K562 (cell line): ENCODE data around the gene FOXI1. TPM values are rescaled to one million over a fixed set of nuclear protein-coding genes. Genes with fewer than 3 reads are reported as not detected.
A peak's percentile ranks its signal among the peaks of the same experiment; 100 is the strongest.

Source experiments
- CBFA2T2 ChIP-seq: fragments of 450-650 bp; conservative IDR thresholded peaks from 2 replicates; pipeline ENCODE4 v1.6.1; 2017; ENCODE audit warnings: mild to moderate bottlenecking
- CREB1 ChIP-seq, 2 experiments: sonication (generic) in 1 of 2; formaldehyde crosslinking in 1 of 2; IDR thresholded peaks; 2 replicates each; pipeline versions ENCODE4 v1.6.1 to v1.8.0; 2012 to 2022; ENCODE audit warnings: inconsistent platforms in 1 of 2, mild to moderate bottlenecking in 1 of 2, missing genetic modification reagents in 1 of 2, moderate library complexity in 1 of 2
- CSDE1 ChIP-seq, 2 experiments: fragments of 450-650 bp; IDR thresholded peaks; 2 replicates each; pipeline ENCODE4 v1.6.1; 2016; ENCODE audit warnings: mild to moderate bottlenecking in 1 of 2
- KHSRP ChIP-seq: fragments of 450-650 bp; IDR thresholded peaks from 2 replicates; pipeline ENCODE4 v1.6.1; 2017
- LARP7 ChIP-seq: fragments of 450-650 bp; IDR thresholded peaks from 2 replicates; pipeline ENCODE4 v1.6.1; 2016
- NR2F6 ChIP-seq: fragments of 450-650 bp; formaldehyde crosslinking; IDR thresholded peaks from 2 replicates; pipeline ENCODE4 v1.4.0; 2020; ENCODE audit warnings: mild to moderate bottlenecking
- OTX1 ChIP-seq: fragments of 450-650 bp; formaldehyde crosslinking; IDR thresholded peaks from 2 replicates; pipeline ENCODE4 v1.4.0; 2022; ENCODE audit warnings: mild to moderate bottlenecking
- RBM22 ChIP-seq: fragments of 200-400 bp; formaldehyde crosslinking; IDR thresholded peaks from 2 replicates; pipeline ENCODE4 v1.6.1; 2018; ENCODE audit warnings: low read length, low read depth; ENCODE audit not compliant: poor library complexity, severe bottlenecking
- RFX5 ChIP-seq: IDR thresholded peaks from 2 replicates; pipeline ENCODE4 v1.6.1; 2011; ENCODE audit warnings: low read depth, mild to moderate bottlenecking, improper control_type of control experiment, low read length
- TAL1 ChIP-seq: fragments of 450-650 bp; IDR thresholded peaks from 2 replicates; pipeline ENCODE4 v1.6.1; 2016; ENCODE audit warnings: mild to moderate bottlenecking
- TEAD4 ChIP-seq, 2 experiments: sonication (generic) in 1 of 2; formaldehyde crosslinking in 1 of 2; IDR thresholded peaks; 2 replicates each; pipeline versions ENCODE4 v1.6.1 to v1.8.0; 2012 to 2022; ENCODE audit warnings: borderline replicate concordance in 1 of 2, inconsistent platforms in 1 of 2, low read length in 1 of 2, mild to moderate bottlenecking in 1 of 2, missing genetic modification reagents in 1 of 2
- ZBTB43 ChIP-seq: sonication (generic); formaldehyde crosslinking; IDR thresholded peaks from 2 replicates; pipeline ENCODE4 v1.8.0; 2023; ENCODE audit warnings: mild to moderate bottlenecking, missing genetic modification reagents
- ZNF174 ChIP-seq: fragments of 250-450 bp; sonication (Bioruptor Pico); IDR thresholded peaks from 2 replicates; pipeline ENCODE4 v1.4.0; 2020; ENCODE audit warnings: mild to moderate bottlenecking
- ZNF24 ChIP-seq: fragments of 450-650 bp; IDR thresholded peaks from 2 replicates; pipeline ENCODE4 v1.6.1; 2016
- ZNF609 ChIP-seq: sonication (generic); formaldehyde crosslinking; IDR thresholded peaks from 2 replicates; pipeline ENCODE4 v1.8.1; 2023; ENCODE audit warnings: missing genetic modification reagents, mild to moderate bottlenecking, borderline replicate concordance
- polyA plus RNA-seq, 8 experiments: library from polyadenylated mRNA; depleted of rRNA in 4 of 8; stranded (reverse) in 5 of 8; unstranded in 3 of 8; fragments of >200 nt; fragmentation: Nextera tagmentation in 2 of 8; fragmentation: Illumina TruSeq in 1 of 8; extraction: Ambion mirVana in 2 of 8; extraction: Trizol in 1 of 8; gene quantifications; 2 replicates each; pipeline versions ENCODE4 v1.2.1 to v1.2.3, GENCODE V29; 2011 to 2014; ENCODE audit warnings: inconsistent platforms in 1 of 8, missing spikeins in 1 of 8
- total RNA-seq, 7 experiments: library from RNA; depleted of rRNA in 6 of 7; stranded (reverse); fragments of >200 nt in 6 of 7; fragmentation: Illumina TruSeq in 2 of 7; extraction: Trizol in 2 of 7; gene quantifications; 2 replicates each; pipeline versions ENCODE4 v1.2.1 to v1.2.3, GENCODE V29; 2011 to 2021; ENCODE audit warnings: low replicate concordance in 1 of 7
- TF ChIP-seq, protein P1 (sequence below): IDR thresholded peaks from 2 replicates; pipeline ENCODE4 v1.6.1; 2016; ENCODE audit warnings: missing genetic modification characterization, missing compliant biosample characterization
- TF ChIP-seq, protein P2 (sequence below), 3 experiments: fragments of 200-800 bp in 1 of 3; fragments of 250-450 bp in 1 of 3; fragments of 450-650 bp in 1 of 3; sonication (Bioruptor Pico) in 1 of 3; sonication (Bioruptor generic) in 1 of 3; formaldehyde crosslinking in 1 of 3; IDR thresholded peaks; 2 replicates each; pipeline versions ENCODE4 v1.6.1 to v1.8.0; 2016 to 2022; ENCODE audit warnings: mild to moderate bottlenecking in 2 of 3, missing genetic modification characterization in 2 of 3, missing compliant biosample characterization in 1 of 3, moderate library complexity in 1 of 3

Gene FOXI1
- total and polyA plus RNA-seq, 9 of the 15 experiments (the other 6 are each of a cell fraction or from before 2014, with no cell fraction given), result not detected

- TF ChIP-seq ZNF609 (CRISPR knock-in tag) (peak; percentile 97; the same call in 1 of the 2 replicates), ZNF24 (no peak), CBFA2T2 (peak; percentile 91), OTX1 (CRISPR knock-in tag) (no peak), KHSRP (no peak), NR2F6 (CRISPR knock-in tag) (no peak), RFX5 (no peak), TEAD4 (IDR thresholded peaks at IDR 0.05; ENCODE audit: low read length) (peak; percentile 97), TEAD4 (CRISPR knock-in tag; IDR thresholded peaks at IDR 0.05; ENCODE audit: borderline replicate concordance) (no peak), LARP7 (no peak), ZBTB43 (CRISPR knock-in tag) (no peak), CREB1 (IDR thresholded peaks at IDR 0.05) (no peak), CREB1 (CRISPR knock-in tag; IDR thresholded peaks at IDR 0.05) (no peak), TAL1 (peak; percentile 87), CSDE1 (IDR thresholded peaks at IDR 0.05) (no peak), ZNF174 (no peak), RBM22 (no peak)
- TF ChIP-seq, protein P1, sequence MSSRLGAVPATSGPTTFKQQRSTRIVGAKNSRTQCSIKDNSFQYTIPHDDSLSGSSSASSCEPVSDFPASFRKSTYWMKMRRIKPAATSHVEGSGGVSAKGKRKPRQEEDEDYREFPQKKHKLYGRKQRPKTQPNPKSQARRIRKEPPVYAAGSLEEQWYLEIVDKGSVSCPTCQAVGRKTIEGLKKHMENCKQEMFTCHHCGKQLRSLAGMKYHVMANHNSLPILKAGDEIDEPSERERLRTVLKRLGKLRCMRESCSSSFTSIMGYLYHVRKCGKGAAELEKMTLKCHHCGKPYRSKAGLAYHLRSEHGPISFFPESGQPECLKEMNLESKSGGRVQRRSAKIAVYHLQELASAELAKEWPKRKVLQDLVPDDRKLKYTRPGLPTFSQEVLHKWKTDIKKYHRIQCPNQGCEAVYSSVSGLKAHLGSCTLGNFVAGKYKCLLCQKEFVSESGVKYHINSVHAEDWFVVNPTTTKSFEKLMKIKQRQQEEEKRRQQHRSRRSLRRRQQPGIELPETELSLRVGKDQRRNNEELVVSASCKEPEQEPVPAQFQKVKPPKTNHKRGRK (tag), result no peak
- TF ChIP-seq, protein P2, sequence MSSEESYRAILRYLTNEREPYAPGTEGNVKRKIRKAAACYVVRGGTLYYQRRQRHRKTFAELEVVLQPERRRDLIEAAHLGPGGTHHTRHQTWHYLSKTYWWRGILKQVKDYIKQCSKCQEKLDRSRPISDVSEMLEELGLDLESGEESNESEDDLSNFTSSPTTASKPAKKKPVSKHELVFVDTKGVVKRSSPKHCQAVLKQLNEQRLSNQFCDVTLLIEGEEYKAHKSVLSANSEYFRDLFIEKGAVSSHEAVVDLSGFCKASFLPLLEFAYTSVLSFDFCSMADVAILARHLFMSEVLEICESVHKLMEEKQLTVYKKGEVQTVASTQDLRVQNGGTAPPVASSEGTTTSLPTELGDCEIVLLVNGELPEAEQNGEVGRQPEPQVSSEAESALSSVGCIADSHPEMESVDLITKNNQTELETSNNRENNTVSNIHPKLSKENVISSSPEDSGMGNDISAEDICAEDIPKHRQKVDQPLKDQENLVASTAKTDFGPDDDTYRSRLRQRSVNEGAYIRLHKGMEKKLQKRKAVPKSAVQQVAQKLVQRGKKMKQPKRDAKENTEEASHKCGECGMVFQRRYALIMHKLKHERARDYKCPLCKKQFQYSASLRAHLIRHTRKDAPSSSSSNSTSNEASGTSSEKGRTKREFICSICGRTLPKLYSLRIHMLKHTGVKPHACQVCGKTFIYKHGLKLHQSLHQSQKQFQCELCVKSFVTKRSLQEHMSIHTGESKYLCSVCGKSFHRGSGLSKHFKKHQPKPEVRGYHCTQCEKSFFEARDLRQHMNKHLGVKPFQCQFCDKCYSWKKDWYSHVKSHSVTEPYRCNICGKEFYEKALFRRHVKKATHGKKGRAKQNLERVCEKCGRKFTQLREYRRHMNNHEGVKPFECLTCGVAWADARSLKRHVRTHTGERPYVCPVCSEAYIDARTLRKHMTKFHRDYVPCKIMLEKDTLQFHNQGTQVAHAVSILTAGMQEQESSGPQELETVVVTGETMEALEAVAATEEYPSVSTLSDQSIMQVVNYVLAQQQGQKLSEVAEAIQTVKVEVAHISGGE (CRISPR knock-in tag; IDR thresholded peaks at IDR 0.05), result peak in 1 of 3 experiments; percentile 48; a peak in 1 of 6 replicates
These were observed 18.4 kb upstream of the FOXI1 start (continued) for GRCh38 chr5:170087168-170087817.
